ENCODE measurements around the gene PLXNB3.

PLXNB3 gene

GRCh38 chrX:153800177-153800722, 36.2 kb downstream of the PLXNB3 start:
- ATAC-seq = no peak
- TF ChIP-seq ESRRG (CRISPR knock-in tag; IDR thresholded peaks at IDR 0.05) = no peak
- no peak for TF ChIP-seq ZFP30 (CRISPR knock-in tag; IDR thresholded peaks at IDR 0.05)

GRCh38 chrX:153800746-153801145, 36.7 kb downstream of the PLXNB3 start:
- TF ChIP-seq ARNTL (CRISPR knock-in tag; IDR thresholded peaks at IDR 0.05; ENCODE audit: borderline replicate concordance, low read depth) = no peak
- no peak for TF ChIP-seq CSDC2 (CRISPR knock-in tag; IDR thresholded peaks at IDR 0.05)
- no peak for TF ChIP-seq SNAI2 (CRISPR knock-in tag; IDR thresholded peaks at IDR 0.05)
- TF ChIP-seq PPARA (CRISPR knock-in tag; IDR thresholded peaks at IDR 0.05; ENCODE audit: borderline replicate concordance) = no peak
- TF ChIP-seq ESRRG (CRISPR knock-in tag; IDR thresholded peaks at IDR 0.05) = no peak
- no peak for TF ChIP-seq TOX (CRISPR knock-in tag; IDR thresholded peaks at IDR 0.05; ENCODE audit: borderline replicate concordance)
- no peak for TF ChIP-seq ZNF8 (CRISPR knock-in tag; IDR thresholded peaks at IDR 0.05)
- TF ChIP-seq BACH2 (CRISPR knock-in tag; IDR thresholded peaks at IDR 0.05; ENCODE audit: borderline replicate concordance) = no peak
- no peak for TF ChIP-seq ZFP3 (CRISPR knock-in tag; IDR thresholded peaks at IDR 0.05)
- no peak; the same call in 2 of the 3 replicates for ATAC-seq

GRCh38 chrX:153801669-153802068, 37.6 kb downstream of the PLXNB3 start:
- no peak for TF ChIP-seq TSHZ2 (CRISPR knock-in tag; IDR thresholded peaks at IDR 0.05)
- no peak for TF ChIP-seq TCF4 (CRISPR knock-in tag; IDR thresholded peaks at IDR 0.05; ENCODE audit: borderline replicate concordance)
- TF ChIP-seq POU6F1 (CRISPR knock-in tag; IDR thresholded peaks at IDR 0.05; ENCODE audit: borderline replicate concordance, low read depth) = no peak
- no peak for TF ChIP-seq ZFP3 (CRISPR knock-in tag; IDR thresholded peaks at IDR 0.05)
- TF ChIP-seq SNAI2 (CRISPR knock-in tag; IDR thresholded peaks at IDR 0.05) = no peak
- no peak for TF ChIP-seq GLIS3 (CRISPR knock-in tag; IDR thresholded peaks at IDR 0.05)
- no peak for TF ChIP-seq ZNF70 (CRISPR knock-in tag; IDR thresholded peaks at IDR 0.05)
- TF ChIP-seq PPARA (CRISPR knock-in tag; IDR thresholded peaks at IDR 0.05; ENCODE audit: borderline replicate concordance) = no peak
- no peak for TF ChIP-seq RARB (CRISPR knock-in tag; IDR thresholded peaks at IDR 0.05)
- TF ChIP-seq ZC3H10 (CRISPR knock-in tag; IDR thresholded peaks at IDR 0.05) = no peak
- no peak for TF ChIP-seq CREB5 (CRISPR knock-in tag; IDR thresholded peaks at IDR 0.05; ENCODE audit: low read depth)
- no peak for TF ChIP-seq OSR1 (CRISPR knock-in tag; IDR thresholded peaks at IDR 0.05)
- no peak for TF ChIP-seq BACH2 (CRISPR knock-in tag; IDR thresholded peaks at IDR 0.05; ENCODE audit: borderline replicate concordance)
- no peak for TF ChIP-seq TOX (CRISPR knock-in tag; IDR thresholded peaks at IDR 0.05; ENCODE audit: borderline replicate concordance)
- no peak for TF ChIP-seq CSRNP3 (CRISPR knock-in tag; IDR thresholded peaks at IDR 0.05)
- no peak for ATAC-seq

GRCh38 chrX:153802513-153803045, 38.5 kb downstream of the PLXNB3 start:
- no peak for ATAC-seq
- TF ChIP-seq PATZ1 (CRISPR knock-in tag; IDR thresholded peaks at IDR 0.05; ENCODE audit: borderline replicate concordance) (no peak), TSHZ2 (CRISPR knock-in tag; IDR thresholded peaks at IDR 0.05) (no peak), TCF4 (CRISPR knock-in tag; IDR thresholded peaks at IDR 0.05; ENCODE audit: borderline replicate concordance) (no peak), ZNF8 (CRISPR knock-in tag; IDR thresholded peaks at IDR 0.05) (no peak), GLIS3 (CRISPR knock-in tag; IDR thresholded peaks at IDR 0.05) (no peak), ZC3H10 (CRISPR knock-in tag; IDR thresholded peaks at IDR 0.05) (no peak), POU6F1 (CRISPR knock-in tag; IDR thresholded peaks at IDR 0.05; ENCODE audit: borderline replicate concordance, low read depth) (no peak), ZNF70 (CRISPR knock-in tag; IDR thresholded peaks at IDR 0.05) (no peak)
